HPDE6-E6E7 (cell line): ENCODE results near the gene COQ8A.
"Not testable (repeated sequence)": the region's sequence is repeated elsewhere in the genome, so short reads cannot be mapped to it uniquely, and the experiment has no call there.

Experiments used
- DNase-seq: peaks from one replicate; pipeline ENCODE4 v3.0.0; 2011; ENCODE audit warnings: missing footprints; ENCODE audit errors: extremely low spot score

COQ8A gene

DNA sequence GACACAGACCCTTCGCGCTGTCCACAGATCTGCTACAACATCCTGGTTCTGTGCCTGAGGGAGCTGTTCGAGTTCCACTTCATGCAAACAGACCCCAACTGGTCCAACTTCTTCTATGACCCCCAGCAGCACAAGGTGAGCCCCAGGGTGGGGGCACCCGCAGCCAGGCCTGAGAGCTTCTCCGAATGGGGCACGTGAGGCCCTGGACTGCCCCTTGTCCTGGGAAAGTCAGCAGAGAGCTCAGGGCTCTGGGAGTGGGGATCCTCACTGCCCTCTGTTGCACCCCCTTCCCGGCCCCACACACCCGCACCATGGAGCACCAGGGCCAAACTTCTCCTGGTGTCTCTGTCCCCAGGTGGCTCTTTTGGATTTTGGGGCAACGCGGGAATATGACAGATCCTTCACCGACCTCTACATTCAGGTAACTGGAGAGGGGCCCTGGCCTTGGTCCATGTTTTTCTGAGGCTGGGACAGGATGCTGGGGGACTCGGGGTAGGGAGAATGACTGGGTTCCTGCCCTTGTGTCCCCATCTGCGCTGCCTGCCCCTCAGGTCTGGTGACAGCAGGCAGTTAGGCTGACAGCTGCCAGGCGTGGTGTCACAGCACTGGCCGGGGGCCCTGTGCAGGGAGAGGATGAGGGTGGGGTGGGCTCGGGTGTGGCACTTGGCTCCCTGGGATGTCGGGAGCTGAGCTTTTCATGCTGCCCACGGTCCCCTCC lies 44.6 kb downstream of the COQ8A start:
- no peak for DNase-seq

DNA sequence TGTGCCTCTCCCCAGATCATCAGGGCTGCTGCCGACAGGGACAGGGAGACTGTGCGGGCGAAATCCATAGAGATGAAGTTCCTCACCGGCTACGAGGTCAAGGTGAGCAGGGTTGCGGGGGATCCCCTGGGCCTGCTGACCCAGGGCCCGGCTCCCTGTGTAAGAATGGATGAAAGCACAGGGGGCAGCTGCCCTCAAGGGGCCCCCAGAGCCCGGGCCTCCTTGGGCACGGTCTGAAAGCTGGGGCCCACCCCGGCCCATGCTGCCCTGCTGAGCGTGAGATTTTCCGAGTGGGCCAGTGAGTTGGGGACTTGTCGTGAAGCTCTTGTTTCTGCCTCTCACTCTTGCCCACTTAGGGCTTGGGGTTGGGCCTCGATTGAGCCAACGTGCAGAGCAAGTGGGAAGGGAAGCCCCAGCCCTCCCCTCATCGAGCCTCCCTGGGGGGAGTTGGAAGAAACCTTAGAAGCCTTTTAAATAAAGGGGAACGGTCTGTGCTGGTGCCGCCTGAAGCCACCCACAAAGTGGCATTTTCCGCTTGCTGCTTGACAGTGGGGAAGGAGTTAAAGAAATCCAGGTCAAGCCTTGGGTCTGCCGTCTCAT lies 45.2 kb downstream of the COQ8A start:
- no peak for DNase-seq

DNA sequence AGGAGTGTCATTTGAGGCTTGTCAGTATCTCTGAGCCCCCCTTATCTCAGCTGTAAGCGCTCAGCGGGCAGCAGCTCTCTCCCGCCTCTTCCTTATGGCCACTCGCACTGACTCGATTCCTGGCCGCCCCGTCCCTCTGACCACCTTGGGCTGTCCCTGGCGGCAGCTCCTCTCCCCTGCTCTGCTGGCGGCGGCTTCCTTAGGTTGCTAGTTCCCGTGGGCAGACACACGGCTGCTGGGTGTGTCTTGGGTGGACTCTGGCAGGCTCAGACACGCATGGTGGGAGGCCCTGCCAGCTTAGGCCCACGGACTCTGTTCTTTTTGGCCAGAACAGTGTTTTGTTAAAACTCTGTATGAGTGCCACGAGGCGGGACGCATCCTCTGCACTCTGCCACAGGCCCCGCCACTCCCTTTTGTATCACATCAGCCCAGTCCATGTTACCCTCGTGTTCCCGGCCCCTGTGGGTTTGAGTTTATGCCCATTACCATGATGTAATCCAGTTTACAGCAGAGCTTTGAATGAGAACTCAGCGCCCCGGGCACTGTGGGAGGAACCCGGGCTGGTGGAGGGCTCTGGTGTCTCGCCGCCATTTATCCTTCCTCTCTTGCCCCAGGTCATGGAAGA lies 45.9 kb downstream of the COQ8A start:
- DNase-seq, result no peak

DNA sequence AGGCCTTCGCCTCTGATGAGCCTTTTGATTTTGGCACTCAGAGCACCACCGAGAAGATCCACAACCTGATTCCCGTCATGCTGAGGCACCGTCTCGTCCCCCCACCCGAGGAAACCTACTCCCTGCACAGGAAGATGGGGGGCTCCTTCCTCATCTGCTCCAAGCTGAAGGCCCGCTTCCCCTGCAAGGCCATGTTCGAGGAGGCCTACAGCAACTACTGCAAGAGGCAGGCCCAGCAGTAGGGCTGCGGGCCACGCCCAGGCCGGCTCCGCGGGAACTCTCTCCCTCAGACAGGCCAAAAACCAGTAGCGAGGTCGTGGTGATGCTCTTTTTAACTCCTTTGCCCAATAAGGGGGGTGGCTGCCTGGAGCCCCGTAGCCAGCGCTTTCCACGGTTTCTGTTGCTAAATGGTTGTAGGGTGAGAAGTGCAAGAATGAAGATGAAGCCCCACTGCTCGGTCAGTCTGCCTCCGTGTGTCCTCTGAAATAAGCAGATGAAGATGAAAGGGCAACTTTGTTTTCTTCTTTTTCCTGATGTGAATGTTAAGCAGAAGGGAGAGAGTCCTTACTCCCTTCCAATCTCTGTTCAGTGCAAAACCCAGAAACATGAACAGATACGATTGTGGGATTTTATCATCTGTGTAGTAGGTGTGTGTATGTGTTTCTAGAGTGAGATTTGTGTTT lies 46.5 kb downstream of the COQ8A start:
- DNase-seq, result no peak

DNA sequence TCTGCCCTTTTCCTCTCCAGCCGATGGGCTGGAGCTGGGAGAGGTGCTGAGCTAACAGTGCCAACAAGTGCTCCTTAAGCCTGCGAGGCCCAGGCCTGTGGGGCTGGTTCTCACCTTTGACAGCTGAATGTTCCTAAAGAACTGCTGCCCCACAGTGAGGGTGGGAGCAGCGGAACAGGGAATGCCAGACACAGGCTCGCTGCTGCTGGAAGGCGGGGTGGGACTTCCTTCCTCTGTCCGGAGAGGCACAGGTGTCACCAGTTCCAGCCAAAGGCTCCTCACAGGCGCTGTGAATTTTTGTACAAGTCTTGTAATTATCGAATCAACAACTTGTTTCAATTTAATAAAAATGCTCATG lies 47.1 kb downstream of the COQ8A start:
- no peak for DNase-seq

DNA sequence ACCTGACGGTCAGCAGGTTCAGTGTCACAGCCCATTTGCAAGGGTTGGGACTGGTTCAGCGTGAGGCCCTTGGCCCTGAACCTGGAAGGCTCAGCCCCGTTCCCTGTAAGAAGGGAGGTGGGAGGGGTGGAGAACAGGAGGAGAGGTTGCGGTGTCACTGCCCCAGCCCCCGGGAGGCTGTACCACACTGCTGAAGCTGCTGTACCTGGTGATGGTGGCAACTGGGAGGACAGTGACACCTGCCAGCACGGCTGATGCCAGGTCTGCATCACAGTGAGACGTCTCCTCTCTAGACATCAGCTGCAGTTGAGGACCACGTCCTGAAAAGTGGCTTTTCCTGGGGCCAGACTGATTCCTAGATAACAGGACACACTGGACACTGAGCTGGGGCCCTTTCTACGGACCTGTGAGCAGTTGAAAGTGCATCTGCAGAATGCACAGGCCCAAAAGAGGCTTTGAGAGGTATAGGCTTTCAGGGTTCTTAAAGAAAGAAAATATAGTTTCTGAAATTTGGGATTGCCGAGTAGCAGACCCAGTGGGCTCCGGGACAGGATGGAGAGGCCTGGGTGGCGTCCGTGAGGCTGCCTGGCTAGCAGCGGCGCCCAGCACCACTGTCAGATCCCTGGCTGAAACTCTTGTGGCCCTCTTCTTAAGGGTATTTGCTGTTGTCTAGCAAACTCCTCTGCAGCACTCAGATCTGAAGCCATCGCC lies 47.7 kb downstream of the COQ8A start:
- DNase-seq, result no peak

DNA sequence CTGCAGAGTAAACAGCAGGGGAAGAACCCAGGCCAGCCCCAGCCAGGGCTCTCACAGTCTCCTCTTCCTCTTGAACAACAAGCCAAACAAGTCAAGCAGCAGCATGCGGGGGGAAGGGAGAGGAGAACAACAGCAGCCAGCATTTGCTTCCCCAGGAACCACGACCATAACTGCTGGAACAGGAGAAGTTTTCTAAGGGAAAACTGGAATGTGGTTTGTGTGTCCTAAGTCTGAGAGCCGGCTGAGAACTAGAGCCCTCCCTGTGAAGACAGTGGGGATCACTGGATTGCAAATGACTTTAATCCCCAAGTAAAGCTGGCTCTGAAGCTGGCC lies 48.2 kb downstream of the COQ8A start:
- DNase-seq, result no peak

DNA sequence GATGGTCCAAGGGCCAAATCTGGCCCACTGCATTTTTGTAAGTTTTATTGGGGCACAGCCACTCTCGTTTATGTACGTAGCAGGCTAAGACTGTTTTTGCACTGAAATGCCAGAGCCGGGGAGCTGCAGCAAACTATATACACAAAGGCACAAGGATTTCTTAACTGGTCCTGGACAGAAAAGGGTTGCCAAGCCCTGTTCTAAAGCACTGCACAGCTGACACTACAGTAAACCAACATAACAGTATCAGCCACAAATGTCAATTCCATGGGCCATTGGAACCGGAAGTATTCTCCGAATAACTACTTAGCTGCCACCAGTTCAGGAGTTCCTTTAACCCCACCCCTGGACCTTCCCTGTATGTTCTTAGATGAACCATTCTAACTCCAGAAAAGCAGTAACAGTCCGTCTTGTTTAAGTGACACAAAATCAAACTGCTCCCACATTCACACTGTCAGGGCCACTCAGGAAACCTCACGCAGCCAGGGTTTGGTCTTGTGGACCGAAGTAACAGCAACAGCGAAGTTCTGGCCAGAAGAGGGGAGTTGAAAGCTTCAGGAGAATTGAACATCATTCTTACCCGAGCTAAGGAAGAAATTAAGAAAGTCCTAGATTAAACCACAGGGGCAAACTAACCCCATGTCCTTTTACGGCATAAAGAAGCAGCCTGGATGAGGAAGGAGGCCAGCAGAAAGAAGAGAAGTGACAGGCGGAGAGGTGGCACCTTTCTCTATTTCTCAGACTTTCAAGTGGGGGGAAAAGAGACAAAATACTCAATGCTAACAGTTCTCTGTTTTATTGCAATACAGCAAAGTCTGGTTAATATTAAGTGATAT lies 49.2 kb downstream of the COQ8A start:
- DNase-seq, result no peak

DNA sequence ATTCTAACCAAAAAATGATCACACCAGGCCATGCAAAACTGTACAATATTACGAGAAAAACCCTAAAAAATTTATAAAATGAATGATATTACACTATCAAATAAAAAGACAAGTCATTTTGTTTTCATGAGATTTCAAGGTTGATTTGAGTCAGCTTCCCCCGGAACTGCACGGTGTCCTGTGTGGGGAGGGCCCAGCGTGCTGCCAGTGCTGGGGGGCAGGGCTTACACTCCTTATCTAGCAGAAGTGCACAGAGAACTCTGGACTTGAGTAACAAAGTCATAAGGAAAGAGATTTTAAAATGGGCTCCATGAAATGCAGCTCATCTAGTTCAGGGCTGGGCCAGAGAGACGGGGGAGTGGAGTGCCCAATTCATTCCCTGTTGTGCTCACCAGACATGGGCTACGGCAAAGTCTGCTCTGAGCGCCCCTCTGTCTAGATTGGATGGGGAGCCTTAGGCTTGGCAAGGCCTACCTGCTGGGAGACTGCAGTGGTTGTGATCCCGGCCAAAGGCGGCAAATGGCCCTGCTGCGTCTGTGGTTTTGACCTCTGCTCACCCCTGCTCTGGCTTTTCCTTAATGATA lies 50.1 kb downstream of the COQ8A start:
- DNase-seq, result no peak

DNA sequence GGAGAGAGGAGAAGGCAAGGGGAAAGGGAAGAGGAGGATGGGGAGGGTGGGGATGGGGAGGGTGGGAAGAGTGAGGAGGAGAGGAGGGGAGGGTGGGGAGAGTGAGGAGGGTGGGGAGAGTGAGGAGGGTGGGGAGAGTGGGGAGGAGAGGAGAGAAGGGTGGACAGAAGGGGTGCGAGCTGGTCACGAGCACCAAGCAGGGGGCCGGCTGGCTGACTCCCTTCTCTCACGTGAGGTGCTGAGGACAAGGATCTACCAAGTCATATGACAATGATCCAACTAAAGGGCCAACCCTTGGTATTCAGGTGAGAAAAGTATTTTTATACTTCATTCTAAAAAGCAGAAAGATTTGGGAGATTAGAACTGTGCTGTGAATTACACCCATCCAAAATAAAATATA lies 51.8 kb downstream of the COQ8A start:
- DNase-seq, result no peak

DNA sequence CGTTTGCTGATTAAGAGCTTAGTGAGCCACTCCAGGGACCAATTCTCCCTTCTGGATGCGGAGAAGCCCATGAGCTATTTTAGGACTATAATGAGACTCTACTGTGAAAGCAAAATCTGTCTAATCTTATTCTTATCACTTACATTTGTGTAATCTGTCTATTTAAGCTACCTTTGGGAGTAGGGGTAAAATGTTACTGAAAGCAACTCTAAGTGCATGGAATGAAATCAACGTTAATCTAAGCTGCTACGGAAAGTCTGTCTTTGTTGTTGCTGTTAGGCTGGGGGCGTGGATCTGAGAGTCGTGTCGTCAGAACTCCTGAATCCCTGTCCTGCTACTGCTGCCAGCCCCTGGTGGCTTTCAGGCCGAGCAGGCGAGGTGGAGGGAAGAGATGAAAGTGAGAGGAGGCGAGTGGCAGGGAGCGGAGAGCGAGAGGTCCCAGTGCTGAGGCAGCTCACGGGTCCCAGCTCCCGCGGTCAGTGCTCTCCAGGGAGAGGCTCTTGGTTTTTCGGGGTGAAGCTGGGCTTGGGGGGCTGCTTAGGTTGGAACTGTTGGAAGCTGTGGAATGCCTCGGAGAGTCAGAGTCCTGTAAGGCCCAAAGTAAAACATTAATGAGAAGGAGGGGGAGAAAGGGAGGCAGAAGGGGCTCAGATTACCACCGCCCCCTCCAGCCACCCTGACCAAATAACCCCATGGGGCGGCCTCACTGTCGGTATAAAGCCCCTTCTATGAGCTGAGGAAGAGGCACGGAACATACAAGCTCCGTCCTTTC lies 53.9 kb downstream of the COQ8A start:
- DNase-seq, result no peak

DNA sequence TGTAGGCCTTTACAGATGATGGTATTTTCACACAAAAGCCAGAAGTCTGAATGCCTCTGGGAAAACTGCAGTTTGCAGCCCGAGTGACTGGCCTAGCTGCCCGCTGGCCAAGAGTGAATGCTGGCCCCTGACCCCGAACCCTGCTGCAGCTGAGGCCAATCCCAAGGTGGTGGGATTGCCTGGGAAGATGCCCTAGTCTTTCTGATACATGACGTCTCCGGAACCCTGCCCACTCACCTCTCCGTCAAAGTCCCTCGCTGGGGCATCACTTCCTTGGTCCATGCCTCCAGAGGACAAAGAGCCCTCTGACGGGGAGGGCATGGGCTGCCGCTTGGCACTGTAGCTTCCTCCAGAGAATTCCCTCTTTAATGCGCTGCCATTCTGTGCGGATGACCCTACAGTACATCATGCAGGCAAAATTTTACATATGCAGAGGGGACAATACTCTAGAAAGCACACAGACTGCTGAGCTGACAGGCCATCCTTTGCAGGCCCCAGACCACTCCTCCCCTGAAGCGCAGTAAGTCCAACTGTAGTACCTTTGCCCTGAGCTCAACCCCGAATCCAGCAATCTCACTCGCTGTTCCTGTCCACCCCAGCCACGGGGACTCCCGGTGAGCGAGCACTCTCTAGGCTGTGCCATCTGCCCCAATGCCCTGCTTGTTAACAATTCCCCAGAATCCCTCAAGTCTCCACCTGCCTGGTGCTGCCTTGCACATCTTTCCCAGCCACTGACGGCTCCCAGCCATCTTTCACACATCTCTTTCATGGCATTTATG lies 54.7 kb downstream of the COQ8A start:
- DNase-seq, result no peak

DNA sequence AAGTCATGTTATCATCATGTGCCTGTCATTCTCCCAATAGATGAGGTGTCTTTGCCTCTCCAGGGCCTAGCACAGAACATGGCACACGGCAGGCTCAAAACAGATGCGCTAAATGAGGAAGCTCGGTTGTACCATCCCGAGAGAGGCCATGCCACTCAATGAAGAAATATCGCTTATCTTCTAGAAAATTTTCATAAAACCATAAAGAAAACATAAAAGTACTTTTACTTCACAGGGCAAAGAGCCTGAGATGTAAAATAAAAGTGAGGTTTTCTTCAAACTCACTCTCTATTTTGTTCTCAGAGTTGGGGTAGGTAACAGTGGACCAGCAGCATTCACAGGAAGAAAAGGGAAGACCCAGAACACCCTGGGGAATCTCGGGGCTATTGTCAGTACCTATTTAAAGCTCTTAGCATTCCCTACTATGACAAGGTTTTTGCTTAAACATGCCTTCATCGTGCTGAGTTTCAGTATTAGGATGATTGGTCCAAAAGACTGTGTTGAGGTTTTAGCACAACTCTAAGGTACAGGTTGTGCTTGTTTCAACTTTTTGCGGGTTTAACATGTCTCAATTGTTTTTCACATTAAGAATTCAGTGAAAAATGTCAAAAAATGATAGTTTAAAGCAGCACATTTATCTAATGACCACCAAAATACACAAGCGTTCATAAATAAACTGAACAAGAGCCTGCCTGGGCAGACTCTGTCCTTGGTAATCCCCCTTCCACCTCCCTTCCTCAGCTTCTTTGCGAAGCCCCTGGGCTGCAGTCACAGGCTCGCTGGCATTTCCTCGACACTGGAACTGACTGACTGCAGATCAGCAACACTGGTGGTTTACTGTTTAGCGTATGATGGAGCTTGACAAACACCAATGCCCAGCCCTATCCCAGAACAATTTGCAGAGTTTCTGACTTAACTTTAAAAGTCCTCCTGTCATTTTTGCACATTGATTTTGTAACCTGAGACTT lies 55.6 kb downstream of the COQ8A start:
- DNase-seq, result no peak

DNA sequence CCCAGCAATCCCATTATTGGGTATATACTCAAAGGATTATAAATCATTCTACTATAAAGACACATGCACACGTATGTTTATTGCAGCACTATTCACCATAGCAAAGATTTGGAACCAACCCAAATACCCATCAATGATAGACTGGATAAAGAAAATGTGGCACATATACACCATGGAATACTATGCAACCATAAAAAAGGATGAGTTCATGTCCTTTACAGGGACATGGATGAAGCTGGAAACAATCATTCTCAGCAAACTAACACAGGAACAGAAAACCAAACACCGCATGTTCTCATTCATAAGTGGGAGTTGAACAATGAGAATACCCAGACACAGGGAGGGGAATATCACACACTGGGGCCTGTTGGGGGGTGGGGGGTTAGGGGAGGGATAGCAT lies 59.5 kb downstream of the COQ8A start:
- not testable (repeated sequence) for DNase-seq

DNA sequence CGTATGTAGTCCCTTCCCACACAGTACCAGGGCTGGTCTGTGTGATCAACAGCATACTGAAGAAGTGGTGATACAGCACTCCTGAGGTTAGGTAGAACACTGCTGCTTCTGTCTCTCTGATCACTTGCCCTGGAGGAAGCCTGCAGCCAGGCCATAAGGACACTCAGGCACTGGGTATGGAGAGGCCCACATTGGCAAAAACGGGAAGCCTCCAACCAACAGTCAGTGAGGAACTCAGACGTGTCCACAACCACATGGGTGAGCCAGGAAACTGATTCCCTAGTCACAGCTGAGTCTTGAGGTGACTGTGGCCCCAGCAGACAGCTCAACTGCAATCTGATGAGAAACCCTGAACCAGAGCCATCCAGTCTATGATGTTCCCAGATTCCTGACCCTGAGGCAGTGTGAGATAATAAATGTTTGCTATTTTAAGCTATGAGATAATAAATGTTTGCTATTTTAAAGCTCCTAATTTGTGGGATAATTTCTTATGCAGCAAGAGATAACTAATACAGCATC lies 62.5 kb downstream of the COQ8A start:
- DNase-seq, result no peak

DNA sequence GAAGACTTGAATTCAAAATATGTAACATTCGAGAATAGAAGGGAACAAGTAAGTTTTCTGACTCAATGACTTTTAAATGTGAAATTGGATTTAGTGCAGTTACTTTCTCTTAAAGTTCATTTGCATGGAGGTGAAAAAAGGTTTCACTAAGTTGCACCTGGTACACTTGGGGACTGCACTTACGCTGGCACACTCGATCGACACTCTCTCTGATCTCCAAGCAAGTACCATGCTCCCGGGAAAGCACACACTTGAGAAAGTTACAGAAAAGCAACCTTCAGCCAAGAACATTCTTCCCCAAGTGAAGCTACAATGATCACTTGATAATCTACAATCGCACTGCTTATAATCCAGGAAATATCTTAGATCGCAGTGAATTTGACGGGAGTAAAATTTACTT lies 63.1 kb downstream of the COQ8A start:
- DNase-seq, result no peak

DNA sequence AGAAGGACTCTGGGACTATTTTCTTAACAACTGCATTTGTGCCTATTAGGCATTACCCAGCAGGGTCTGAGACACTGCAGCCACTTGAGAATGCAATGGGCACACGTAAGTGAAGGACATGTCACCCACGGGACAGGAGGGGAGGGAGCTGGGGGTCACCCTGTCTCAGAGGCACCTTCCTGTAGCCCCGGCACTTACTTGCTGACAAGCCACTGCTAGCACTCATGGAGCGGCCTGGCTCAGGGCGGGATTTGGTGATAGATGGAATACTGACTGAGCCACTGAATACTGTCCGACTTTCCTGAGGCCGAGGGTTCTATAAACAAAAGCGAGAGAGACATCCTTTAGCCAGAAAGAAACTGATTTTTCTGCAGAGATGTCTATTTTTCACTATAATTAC lies 64.7 kb downstream of the COQ8A start:
- no peak for DNase-seq

DNA sequence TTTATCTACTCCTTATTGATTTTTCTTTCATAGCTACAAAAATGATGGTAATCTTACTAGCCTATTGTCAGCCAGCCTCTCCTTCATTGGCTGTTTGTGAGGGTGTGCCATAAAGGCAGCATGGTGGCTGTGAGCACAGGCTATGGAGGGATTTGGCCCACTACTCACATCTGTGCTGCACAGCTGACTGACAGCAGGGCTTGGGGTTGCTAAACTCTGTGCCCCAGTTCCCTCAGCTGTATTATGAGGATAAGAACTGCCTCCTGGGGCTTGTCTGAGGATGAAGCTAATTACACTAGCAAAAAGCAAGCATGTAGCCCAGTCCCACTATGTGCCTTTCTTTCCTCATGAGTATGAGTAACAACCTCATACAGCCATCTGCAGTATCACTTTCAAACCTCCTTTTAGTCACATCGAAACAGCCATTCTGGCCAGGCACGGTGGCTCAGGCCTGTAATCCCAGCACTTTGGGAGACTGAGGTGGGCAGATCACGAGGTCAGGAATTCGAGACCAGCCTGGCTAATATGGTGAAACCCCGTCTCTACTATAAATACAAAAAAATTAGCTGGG lies 66.2 kb downstream of the COQ8A start:
- DNase-seq, result no peak
